ENCODE data around the gene MYCBP2.

- no peak for TF ChIP-seq CTCF (IDR thresholded peaks at IDR 0.05)
- no peak for TF ChIP-seq POLR2A (IDR thresholded peaks at IDR 0.05)
Observed at GRCh38 chr13:77172650-77173049, 154.2 kb downstream of the MYCBP2 start.

Measured in vagina (tissue), 2 donors.